ENCODE results near the gene STRN4.
"Not testable (repeated sequence)": the region's sequence is repeated elsewhere in the genome, so short reads cannot be mapped to it uniquely, and the experiment has no call there.

Gene STRN4

GRCh38 chr19:46723471-46723870 is 22.8 kb downstream of the STRN4 start:
- no peak for DNase-seq

- no peak for DNase-seq
Observed at GRCh38 chr19:46723023-46723461, 23.2 kb downstream of the STRN4 start.

GRCh38 chr19:46722421-46723022 is 23.7 kb downstream of the STRN4 start:
- no peak for DNase-seq

GRCh38 chr19:46722004-46722380 is 24.3 kb downstream of the STRN4 start:
- no peak for DNase-seq

GRCh38 chr19:46721269-46722003 is 24.8 kb downstream of the STRN4 start:
- no peak for DNase-seq

- no peak for DNase-seq
Observed at GRCh38 chr19:46720503-46721239, 25.6 kb downstream of the STRN4 start.

GRCh38 chr19:46719629-46720502 is 26.4 kb downstream of the STRN4 start:
- no peak for DNase-seq

- DNase-seq, result no peak
Observed at GRCh38 chr19:46718934-46719622, 27.2 kb downstream of the STRN4 start.

- peak; percentile 36 for DNase-seq
Observed at GRCh38 chr19:46718157-46718933, 27.9 kb downstream of the STRN4 start.

GRCh38 chr19:46717716-46718143 is 28.5 kb downstream of the STRN4 start:
- no peak for DNase-seq

GRCh38 chr19:46717034-46717715 is 29.1 kb downstream of the STRN4 start, which contains the start of gene PRKD2:
PRKD2 (minus strand) TSS chr19:46717114; CDS start chr19:46716370, 744 bp downstream.
- peak; percentile 82 for DNase-seq

GRCh38 chr19:46716672-46717033 is 29.6 kb downstream of the STRN4 start:
- DNase-seq, result no peak

- no peak for DNase-seq
Observed at GRCh38 chr19:46715975-46716671, 30.1 kb downstream of the STRN4 start.

- no peak for DNase-seq
Observed at GRCh38 chr19:46715620-46715974, 30.7 kb downstream of the STRN4 start.

- peak; percentile 69 for DNase-seq
Observed at GRCh38 chr19:46714444-46715106, 31.7 kb downstream of the STRN4 start.

- DNase-seq, result peak; percentile 76
Observed at GRCh38 chr19:46713781-46714443, 32.3 kb downstream of the STRN4 start.

- not testable (repeated sequence) for DNase-seq
Observed at GRCh38 chr19:46712768-46713338, 33.4 kb downstream of the STRN4 start.

GRCh38 chr19:46710687-46711086 is 35.6 kb downstream of the STRN4 start:
- DNase-seq, result no peak

Data from activated CD4-positive, alpha-beta T cell treated with anti-CD3 and anti-CD28 coated beads for 1 hour (primary cell).